ENCODE results near the gene DNAJA3. TPM values are rescaled to one million over a fixed set of nuclear protein-coding genes. Genes with fewer than 3 reads are reported as not detected.

Gene DNAJA3
- total and polyA plus RNA-seq, 3 donors from 2014 or later: 56.0 to 88.3 (median 80.2) TPM

DNA sequence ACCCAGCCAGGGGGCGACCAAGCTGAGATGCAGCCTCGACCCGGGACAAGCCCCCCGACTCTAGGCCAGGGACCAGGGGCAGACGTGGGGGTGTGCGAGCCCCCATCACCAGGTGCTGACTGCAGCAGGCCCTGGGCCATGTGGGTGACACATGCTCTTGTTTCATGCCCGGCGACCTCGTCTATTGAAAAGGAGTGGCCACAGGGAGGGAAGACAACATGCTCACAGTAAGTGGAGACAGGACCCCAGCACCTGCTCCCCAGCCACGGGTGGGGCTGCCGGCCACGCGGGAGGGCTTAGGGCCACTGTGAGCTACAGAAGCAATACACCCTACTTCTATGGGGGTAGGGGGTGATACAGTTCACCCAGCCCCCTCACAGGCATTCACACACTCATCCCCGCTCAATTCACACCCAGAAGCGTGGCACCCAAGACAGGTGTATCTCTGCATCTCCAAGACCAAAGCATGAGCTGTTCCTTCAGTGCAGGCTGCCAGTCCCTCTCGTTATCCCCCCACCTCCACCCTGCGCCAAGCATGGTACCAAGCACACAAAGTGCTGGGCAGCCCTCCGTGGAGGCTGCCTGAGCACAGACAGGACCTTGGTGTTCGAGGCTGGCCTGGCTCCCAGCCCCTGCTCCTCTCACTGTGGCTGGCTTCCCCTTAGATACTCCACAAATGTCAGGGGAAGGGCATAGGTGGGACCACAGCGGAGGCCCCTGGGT lies 40.4 kb upstream of the DNAJA3 start:
- WGBS, 2 donors: 71 to 74% methylated on average over 15 to 20 of the region's 20 CpGs
- Histone ChIP-seq H3K27ac (no peak overlapping the region), H3K27me3 (no peaks in the 10 kb centered on the region), H3K36me3 (ENCODE audit: low read depth, missing control alignments) (no peaks in the 10 kb centered on the region), H3K4me3 (no peak overlapping the region), H3K9me3 (no peaks in the 10 kb centered on the region), H3K4me1 (peaks cover 37% of the 10 kb centered on the region)
- DNase-seq: no peak
- intact Hi-C loops (cut with DNase I; ENCODE audit: low total_unique reads): no loop called here
- no peak for TF ChIP-seq CTCF (IDR thresholded peaks at IDR 0.05)
- TF ChIP-seq POLR2A (IDR thresholded peaks at IDR 0.05): no peak

- Histone ChIP-seq H3K4me1 (peaks cover 35% of the 10 kb centered on the region), H3K4me3 (no peak overlapping the region), H3K27me3 (no peaks in the 10 kb centered on the region), H3K27ac (peak overlapping the region in 1 of 2 donors; percentile 57), H3K9me3 (no peaks in the 10 kb centered on the region), H3K36me3 (ENCODE audit: low read depth, missing control alignments) (no peaks in the 10 kb centered on the region)
- 61 to 66% methylated on average over 11 of the region's 11 CpGs for WGBS, 2 donors
- TF ChIP-seq CTCF (IDR thresholded peaks at IDR 0.05): no peak
- no peak for TF ChIP-seq POLR2A (IDR thresholded peaks at IDR 0.05)
- DNase-seq: no peak
- intact Hi-C loops (cut with DNase I; ENCODE audit: low total_unique reads): no loop called here
Measured at GRCh38 chr16:4385789-4386450, 39.7 kb upstream of the DNAJA3 start.

GRCh38 chr16:4386451-4386805 lies 39.2 kb upstream of the DNAJA3 start:
- H3K27ac ChIP-seq: peak overlapping the region; percentile 1 to 57
- H3K27me3 ChIP-seq: no peaks in the 10 kb centered on the region
- no peak for DNase-seq
- WGBS, 2 donors: 71 to 75% methylated on average over 7 to 8 of the region's 8 CpGs
- H3K36me3 ChIP-seq (ENCODE audit: low read depth, missing control alignments): no peaks in the 10 kb centered on the region
- intact Hi-C loops (cut with DNase I; ENCODE audit: low total_unique reads): no loop called here
- TF ChIP-seq CTCF (IDR thresholded peaks at IDR 0.05) (no peak), POLR2A (IDR thresholded peaks at IDR 0.05) (no peak)
- H3K9me3 ChIP-seq: no peaks in the 10 kb centered on the region
- H3K4me1 ChIP-seq: peaks cover 35% of the 10 kb centered on the region
- H3K4me3 ChIP-seq: no peak overlapping the region

DNA sequence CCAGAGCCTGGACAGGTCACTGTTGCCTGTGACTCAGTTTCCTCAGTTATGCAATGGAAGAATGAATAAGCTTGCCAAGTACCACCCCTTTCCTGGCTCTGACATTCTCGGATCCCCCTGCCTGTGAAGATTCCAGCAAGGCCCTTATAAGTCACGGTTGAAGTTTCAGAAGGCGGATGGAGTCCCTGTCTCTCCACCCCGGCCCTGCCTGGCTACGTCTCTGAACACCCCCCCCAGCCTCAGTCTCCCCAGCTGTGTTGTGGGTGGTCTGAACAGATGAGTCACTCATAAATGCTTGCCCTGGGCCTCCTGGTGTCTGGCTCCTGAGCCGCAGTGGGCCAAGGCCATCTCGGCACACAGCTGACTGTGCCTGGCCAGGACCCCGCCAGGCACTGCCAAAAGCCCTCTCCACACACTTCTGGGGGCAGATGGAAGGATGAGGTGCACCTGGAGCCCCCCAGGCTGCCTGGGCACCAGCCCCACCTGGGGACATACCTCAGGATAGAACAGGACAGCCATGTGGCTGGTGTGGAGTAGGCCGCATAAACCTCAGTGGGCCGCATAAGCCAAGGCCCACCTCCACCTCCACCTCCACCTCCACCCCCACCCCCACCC lies 38.6 kb upstream of the DNAJA3 start:
- DNase-seq: no peak
- Histone ChIP-seq H3K4me3 (no peak overlapping the region), H3K36me3 (ENCODE audit: low read depth, missing control alignments) (no peaks in the 10 kb centered on the region), H3K27me3 (no peaks in the 10 kb centered on the region), H3K27ac (peak overlapping the region; percentile 1 to 57), H3K4me1 (peaks cover 35% of the 10 kb centered on the region), H3K9me3 (no peaks in the 10 kb centered on the region)
- intact Hi-C loops (cut with DNase I; ENCODE audit: low total_unique reads): no loop called here
- WGBS, 2 donors: 54 to 76% methylated on average over 5 to 10 of the region's 10 CpGs
- TF ChIP-seq POLR2A (IDR thresholded peaks at IDR 0.05) (no peak), CTCF (IDR thresholded peaks at IDR 0.05) (no peak)

Measured in testis (tissue), 3 donors.